Measurements from ENCODE around the gene ZNF689. TPM values are rescaled to one million over a fixed set of nuclear protein-coding genes. Genes with fewer than 3 reads are reported as not detected.
A peak's percentile ranks its signal among the peaks of the same experiment; 100 is the strongest.

ZNF689 gene
- total RNA-seq, 4 donors from 2014 or later = 9.7 to 14.7 (median 11.8) TPM

DNA sequence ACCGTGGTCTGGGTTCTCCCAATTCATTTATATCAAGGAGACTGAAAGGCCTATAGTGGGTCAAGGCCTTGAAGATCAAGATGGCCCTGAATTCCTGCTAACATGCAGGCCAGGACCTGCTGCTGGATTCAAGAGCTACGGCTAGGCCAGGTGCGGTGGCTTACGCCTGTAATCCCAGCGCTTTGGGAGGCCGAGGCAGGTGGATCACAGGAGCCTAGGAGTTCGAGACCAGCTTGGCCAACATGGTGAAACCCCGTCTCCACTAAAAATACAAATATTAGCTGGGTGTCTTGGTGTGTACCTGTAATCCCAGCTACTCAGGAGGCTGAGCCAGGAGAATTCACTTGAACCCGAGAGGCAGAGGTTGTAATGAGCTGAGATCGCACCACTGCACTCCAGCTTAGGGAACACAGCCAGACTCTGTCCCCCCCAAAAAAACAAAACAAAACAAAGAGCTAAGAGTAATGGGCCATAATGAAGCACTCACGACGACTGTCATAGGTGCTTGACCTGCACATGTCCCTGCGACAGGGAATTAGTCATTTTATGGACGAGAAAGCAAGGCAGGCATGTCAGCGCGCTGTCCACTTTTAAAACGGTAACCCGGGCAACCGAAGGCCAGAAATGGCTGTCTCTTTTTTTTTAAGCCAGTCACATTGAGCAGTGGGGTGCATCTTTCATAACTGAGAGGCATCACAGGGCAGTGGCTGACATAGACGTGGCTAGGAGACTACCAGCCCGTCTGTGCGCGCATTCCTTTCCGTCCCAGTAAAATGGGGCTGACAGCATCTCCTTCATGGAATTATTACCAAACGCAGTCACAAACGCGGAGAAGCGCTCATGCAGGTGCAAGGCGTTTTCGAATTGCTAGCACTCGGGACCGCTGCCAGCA is 47.0 kb upstream of the ZNF689 start:
- intact Hi-C loops (cut with DNase I) = no loop called here
- Histone ChIP-seq H3K36me3 (peaks cover 45 to 48% of the 10 kb centered on the region in 2 donors), H3K4me1 (peaks cover 29 to 33% of the 10 kb centered on the region in 2 donors), H3K4me3 (replicated peaks in 1 of 3) (peak overlapping the region in 1 of 3 donors; percentile 43), H3K27ac (peak overlapping the region; percentile 40 to 82 (median 64)), H3K9me3 (no peaks in the 10 kb centered on the region), H3K27me3 (no peaks in the 10 kb centered on the region)
- WGBS, 2 donors = 26 to 27% methylated on average over 31 to 32 of the region's 32 CpGs
- peak in 1 of 2 donors; percentile 20 for TF ChIP-seq POLR2A (IDR thresholded peaks at IDR 0.05)
- TF ChIP-seq, protein P1, sequence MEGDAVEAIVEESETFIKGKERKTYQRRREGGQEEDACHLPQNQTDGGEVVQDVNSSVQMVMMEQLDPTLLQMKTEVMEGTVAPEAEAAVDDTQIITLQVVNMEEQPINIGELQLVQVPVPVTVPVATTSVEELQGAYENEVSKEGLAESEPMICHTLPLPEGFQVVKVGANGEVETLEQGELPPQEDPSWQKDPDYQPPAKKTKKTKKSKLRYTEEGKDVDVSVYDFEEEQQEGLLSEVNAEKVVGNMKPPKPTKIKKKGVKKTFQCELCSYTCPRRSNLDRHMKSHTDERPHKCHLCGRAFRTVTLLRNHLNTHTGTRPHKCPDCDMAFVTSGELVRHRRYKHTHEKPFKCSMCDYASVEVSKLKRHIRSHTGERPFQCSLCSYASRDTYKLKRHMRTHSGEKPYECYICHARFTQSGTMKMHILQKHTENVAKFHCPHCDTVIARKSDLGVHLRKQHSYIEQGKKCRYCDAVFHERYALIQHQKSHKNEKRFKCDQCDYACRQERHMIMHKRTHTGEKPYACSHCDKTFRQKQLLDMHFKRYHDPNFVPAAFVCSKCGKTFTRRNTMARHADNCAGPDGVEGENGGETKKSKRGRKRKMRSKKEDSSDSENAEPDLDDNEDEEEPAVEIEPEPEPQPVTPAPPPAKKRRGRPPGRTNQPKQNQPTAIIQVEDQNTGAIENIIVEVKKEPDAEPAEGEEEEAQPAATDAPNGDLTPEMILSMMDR (IDR thresholded peaks at IDR 0.05) = no peak
- peak; percentile 64 to 66 for DNase-seq

- Histone ChIP-seq H3K4me3 (replicated peaks in 1 of 3) (no peak overlapping the region), H3K27ac (no peak overlapping the region), H3K9me3 (no peaks in the 10 kb centered on the region), H3K36me3 (peaks cover 36 to 40% of the 10 kb centered on the region in 2 donors), H3K27me3 (no peaks in the 10 kb centered on the region), H3K4me1 (peaks cover 34 to 35% of the 10 kb centered on the region in 2 donors)
- 96 to 97% methylated on average over 8 of the region's 8 CpGs for whole genome bisulfite sequencing, 2 donors
- intact Hi-C loops (cut with DNase I) = no loop called here
- no peak for DNase-seq
- TF ChIP-seq POLR2A (IDR thresholded peaks at IDR 0.05) = no peak
- TF ChIP-seq, protein P1 (IDR thresholded peaks at IDR 0.05) = no peak
Measured at GRCh38 chr16:30656388-30656787, 46.2 kb upstream of the ZNF689 start.

- 94 to 98% methylated on average over 12 of the region's 12 CpGs for WGBS, 2 donors
- H3K9me3 ChIP-seq = no peaks in the 10 kb centered on the region
- no peak overlapping the region for H3K4me3 ChIP-seq (replicated peaks in 1 of 3)
- no peak overlapping the region for H3K27ac ChIP-seq
- intact Hi-C loops (cut with DNase I) = no loop called here
- H3K27me3 ChIP-seq = no peaks in the 10 kb centered on the region
- TF ChIP-seq POLR2A (IDR thresholded peaks at IDR 0.05) = no peak
- TF ChIP-seq, protein P1 (IDR thresholded peaks at IDR 0.05) = no peak
- H3K4me1 ChIP-seq = peaks cover 29 to 30% of the 10 kb centered on the region in 2 donors
- peaks cover 31 to 35% of the 10 kb centered on the region in 2 donors for H3K36me3 ChIP-seq
- DNase-seq = no peak
Measured at GRCh38 chr16:30655815-30656347, 45.7 kb upstream of the ZNF689 start.

DNA sequence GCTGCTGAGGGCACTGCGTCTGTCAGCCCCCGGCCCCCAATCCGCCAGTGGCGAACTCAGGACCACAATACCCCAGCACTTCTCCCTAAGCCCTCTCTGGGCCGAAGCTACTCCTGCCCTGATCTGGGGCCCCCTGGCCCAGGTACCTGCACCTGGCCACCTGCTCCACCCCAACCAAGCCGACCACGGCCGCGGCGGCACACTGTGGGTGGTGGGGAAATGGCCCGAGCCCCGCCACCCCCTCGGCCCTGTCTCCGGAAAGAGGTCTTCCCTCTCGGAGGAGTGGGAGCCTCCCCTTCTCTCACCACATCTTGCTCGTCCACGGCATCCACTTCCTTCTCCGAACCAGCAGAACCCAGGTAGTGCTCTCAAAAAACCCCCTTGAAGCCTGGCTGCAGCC is 44.7 kb upstream of the ZNF689 start:
- Histone ChIP-seq H3K4me3 (replicated peaks in 1 of 3) (no peak overlapping the region), H3K4me1 (peaks cover 18 to 22% of the 10 kb centered on the region in 2 donors), H3K27me3 (no peaks in the 10 kb centered on the region), H3K36me3 (peaks cover 31 to 34% of the 10 kb centered on the region in 2 donors), H3K27ac (no peak overlapping the region), H3K9me3 (no peaks in the 10 kb centered on the region)
- TF ChIP-seq, protein P1 (IDR thresholded peaks at IDR 0.05) = no peak
- no peak for TF ChIP-seq POLR2A (IDR thresholded peaks at IDR 0.05)
- WGBS, 2 donors = 97% methylated on average over 14 to 16 of the region's 18 CpGs
- no peak for DNase-seq
- intact Hi-C loops (cut with DNase I) = no loop called here

DNA sequence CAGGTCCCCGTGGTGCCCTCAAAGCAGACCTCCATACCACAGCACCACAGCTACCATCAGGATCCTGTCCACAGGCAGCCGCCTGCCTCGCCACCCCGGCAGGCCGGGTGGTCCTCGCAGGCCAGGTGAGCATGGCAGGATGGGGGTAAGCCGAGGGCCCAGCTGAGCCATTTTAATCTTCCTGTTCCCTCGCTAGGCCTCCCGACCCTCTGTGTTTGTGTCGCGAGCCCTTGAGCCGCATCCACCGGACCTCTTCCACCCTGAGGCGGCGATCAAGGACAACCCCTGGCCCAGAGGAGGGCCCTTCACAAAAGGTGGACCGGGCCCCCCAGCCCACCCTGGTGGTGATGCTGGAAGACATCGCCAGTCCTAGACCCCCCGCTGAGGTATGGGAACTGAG is 42.5 kb upstream of the ZNF689 start:
- peaks cover 21 to 25% of the 10 kb centered on the region in 2 donors for H3K4me1 ChIP-seq
- no peak for DNase-seq
- H3K27me3 ChIP-seq = no peaks in the 10 kb centered on the region
- no peak overlapping the region for H3K4me3 ChIP-seq (replicated peaks in 1 of 3)
- no peaks in the 10 kb centered on the region for H3K9me3 ChIP-seq
- WGBS, 2 donors = 95 to 98% methylated on average over 18 of the region's 18 CpGs
- peak overlapping the region in 1 of 3 donors; percentile 88 for H3K27ac ChIP-seq
- peaks cover 31 to 34% of the 10 kb centered on the region in 2 donors for H3K36me3 ChIP-seq
- TF ChIP-seq POLR2A (IDR thresholded peaks at IDR 0.05) = no peak
- TF ChIP-seq, protein P1 (IDR thresholded peaks at IDR 0.05) = no peak
- intact Hi-C loops (cut with DNase I) = no loop called here

Data from thyroid gland (tissue), 4 donors.